Measurements from ENCODE around the gene ZBTB20. TPM values are rescaled to one million over a fixed set of nuclear protein-coding genes. Genes with fewer than 3 reads are reported as not detected.
"Not testable (repeated sequence)": the region's sequence is repeated elsewhere in the genome, so short reads cannot be mapped to it uniquely, and the experiment has no call there.

ZBTB20 gene
- total RNA-seq, 1 experiment from 2014 or later = 26.5 TPM

DNA sequence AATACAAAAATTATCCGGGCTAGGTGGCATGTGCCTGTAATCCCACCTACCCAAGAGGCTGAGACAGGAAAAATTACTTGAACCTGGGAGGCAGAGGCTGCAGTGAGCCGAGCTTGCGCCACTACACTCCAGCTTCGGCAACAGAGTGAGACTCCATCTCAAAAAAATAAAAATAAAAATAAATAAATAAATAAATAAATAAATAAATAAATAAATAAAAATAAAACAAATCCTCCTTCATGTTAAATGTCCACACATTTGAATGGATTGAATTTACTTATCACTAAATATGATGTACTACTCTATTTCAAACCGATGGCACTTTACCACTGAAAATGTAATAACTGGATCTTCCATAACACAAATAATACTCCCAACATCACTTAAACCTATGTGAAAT lies 36.3 kb downstream of the ZBTB20 start:
- intact Hi-C loops (cut with micrococcal nuclease; ENCODE audit: unreplicated experiment) = no loop called here
- H3K27ac ChIP-seq = no peak overlapping the region
- BruUV-seq (replicated peaks) = no TSS peak
- TF ChIP-seq EZH2 (IDR thresholded peaks at IDR 0.05; ENCODE audit: low read depth) (no peak), CTCF (conservative IDR thresholded peaks at IDR 0.05) (no peak)
- no peaks in the 10 kb centered on the region; the same call in 1 of the 2 replicates for H3K9me2 ChIP-seq (ENCODE audit: insufficient read depth)
- no peaks in the 10 kb centered on the region for H4K20me1 ChIP-seq (ENCODE audit: insufficient read depth)
- H3K4me2 ChIP-seq = no peak overlapping the region
- H3K36me3 ChIP-seq (ENCODE audit: low read depth) = no peaks in the 10 kb centered on the region
- ChIA-PET CTCF (no interaction called here), POLR2A (ENCODE audit: unreplicated experiment) (no interaction called here)
- no peaks in the 10 kb centered on the region for H3K27me3 ChIP-seq (ENCODE audit: insufficient read depth, low read depth)
- no peaks in the 10 kb centered on the region for H3K9me3 ChIP-seq (ENCODE audit: insufficient read depth, low read depth)
- no peaks in the 10 kb centered on the region for H3K79me2 ChIP-seq (ENCODE audit: low read depth)
- no peak overlapping the region for H2AFZ ChIP-seq
- H3K4me3 ChIP-seq = no peak overlapping the region
- no peak for DNase-seq
- no peaks in the 10 kb centered on the region for H3F3A ChIP-seq (ENCODE audit: insufficient read depth, low read depth)
- no peaks in the 10 kb centered on the region for H3K4me1 ChIP-seq (replicated peaks; ENCODE audit: insufficient read depth)

- H2AFZ ChIP-seq; H3K4me2 ChIP-seq; CTCF ChIA-PET; H3K9me3 ChIP-seq (ENCODE audit: insufficient read depth, low read depth); intact Hi-C loops (cut with micrococcal nuclease; ENCODE audit: unreplicated experiment); POLR2A ChIA-PET (ENCODE audit: unreplicated experiment); H3K79me2 ChIP-seq (ENCODE audit: low read depth); H3K4me3 ChIP-seq; H3K4me1 ChIP-seq (replicated peaks; ENCODE audit: insufficient read depth); H3K36me3 ChIP-seq (ENCODE audit: low read depth); H3K9me2 ChIP-seq (ENCODE audit: insufficient read depth); BruUV-seq (replicated peaks); H3F3A ChIP-seq (ENCODE audit: insufficient read depth, low read depth); H3K27ac ChIP-seq; H3K27me3 ChIP-seq (ENCODE audit: insufficient read depth, low read depth); H4K20me1 ChIP-seq (ENCODE audit: insufficient read depth); DNase-seq: not testable (repeated sequence)
These were observed 37.0 kb downstream of the ZBTB20 start for GRCh38 chr3:115110066-115110465.

DNA sequence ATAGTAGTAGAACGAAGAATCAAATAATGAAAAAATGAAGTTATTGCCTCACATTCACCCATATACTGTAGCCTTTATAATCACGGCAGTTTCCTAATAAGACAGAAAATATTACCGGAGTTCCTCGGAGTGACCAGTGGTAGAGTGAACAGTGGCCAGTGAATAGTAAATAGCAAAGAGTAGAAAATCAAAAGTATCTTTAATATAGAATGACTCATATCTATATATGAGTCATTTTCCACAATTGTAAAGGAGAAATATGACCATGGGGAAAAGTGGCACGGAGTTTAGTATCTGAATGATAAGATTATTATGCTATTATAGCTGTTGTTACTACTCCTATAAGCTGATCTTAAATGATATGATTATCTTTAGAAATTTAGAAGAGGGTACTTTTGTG lies 38.5 kb downstream of the ZBTB20 start:
- Histone ChIP-seq H4K20me1 (ENCODE audit: insufficient read depth) (no peaks in the 10 kb centered on the region), H3K9me3 (ENCODE audit: insufficient read depth, low read depth) (no peaks in the 10 kb centered on the region), H3K27ac (no peak overlapping the region), H2AFZ (no peak overlapping the region), H3K4me1 (replicated peaks; ENCODE audit: insufficient read depth) (no peaks in the 10 kb centered on the region), H3K4me2 (no peak overlapping the region), H3K79me2 (ENCODE audit: low read depth) (no peaks in the 10 kb centered on the region), H3K4me3 (no peak overlapping the region), H3K36me3 (ENCODE audit: low read depth) (no peaks in the 10 kb centered on the region), H3K9me2 (ENCODE audit: insufficient read depth) (no peaks in the 10 kb centered on the region), H3F3A (ENCODE audit: insufficient read depth, low read depth) (no peaks in the 10 kb centered on the region), H3K27me3 (ENCODE audit: insufficient read depth, low read depth) (no peaks in the 10 kb centered on the region)
- TF ChIP-seq EZH2 (IDR thresholded peaks at IDR 0.05; ENCODE audit: low read depth) = no peak
- TF ChIP-seq CTCF (conservative IDR thresholded peaks at IDR 0.05) = no peak
- BruUV-seq (replicated peaks) = no TSS peak
- ChIA-PET CTCF (no interaction called here), POLR2A (ENCODE audit: unreplicated experiment) (no interaction called here)
- intact Hi-C loops (cut with micrococcal nuclease; ENCODE audit: unreplicated experiment) = no loop called here
- DNase-seq = no peak

DNA sequence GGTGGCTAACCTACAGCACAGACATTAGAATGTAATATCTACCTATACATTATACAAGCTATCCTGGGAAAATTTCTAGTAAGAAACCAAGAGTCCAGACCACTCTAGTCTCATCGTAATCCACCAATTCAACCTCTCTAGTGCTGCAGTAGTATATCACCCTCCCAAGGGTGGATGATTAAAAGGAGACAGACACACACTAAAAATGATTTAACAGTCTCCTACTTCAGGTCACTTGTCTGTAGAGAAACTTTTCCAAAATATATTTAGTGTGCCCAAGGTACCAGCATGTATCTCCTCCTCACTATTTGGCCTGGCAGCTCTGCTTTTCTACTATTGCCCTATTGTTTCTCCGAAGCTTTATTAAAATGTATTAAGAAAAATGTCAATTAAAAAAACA lies 45.0 kb downstream of the ZBTB20 start:
- TF ChIP-seq EZH2 (IDR thresholded peaks at IDR 0.05; ENCODE audit: low read depth) = no peak
- no peak for TF ChIP-seq CTCF (conservative IDR thresholded peaks at IDR 0.05)
- ChIA-PET POLR2A (ENCODE audit: unreplicated experiment) (no interaction called here), CTCF (no interaction called here)
- Histone ChIP-seq H3K4me2 (no peak overlapping the region), H3K79me2 (ENCODE audit: low read depth) (no peaks in the 10 kb centered on the region), H3K9me3 (ENCODE audit: insufficient read depth, low read depth) (no peaks in the 10 kb centered on the region), H3K9me2 (ENCODE audit: insufficient read depth) (no peaks in the 10 kb centered on the region), H3K4me1 (replicated peaks; ENCODE audit: insufficient read depth) (no peaks in the 10 kb centered on the region), H4K20me1 (ENCODE audit: insufficient read depth) (0 out of 2 replicates have a peak, but pooled peaks cover 4% of the 10 kb centered on the region), H3K27me3 (ENCODE audit: insufficient read depth, low read depth) (no peaks in the 10 kb centered on the region), H2AFZ (no peak overlapping the region), H3K27ac (no peak overlapping the region), H3F3A (ENCODE audit: insufficient read depth, low read depth) (no peaks in the 10 kb centered on the region), H3K4me3 (no peak overlapping the region), H3K36me3 (ENCODE audit: low read depth) (no peaks in the 10 kb centered on the region)
- intact Hi-C loops (cut with micrococcal nuclease; ENCODE audit: unreplicated experiment) = no loop called here
- no peak for DNase-seq
- no TSS peak for BruUV-seq (replicated peaks)

All from PC-9 (cell line).